Measurements from ENCODE around the gene PRR4. TPM values are rescaled to one million over a fixed set of nuclear protein-coding genes. Genes with fewer than 3 reads are reported as not detected.

Gene PRR4
- total RNA-seq, 1 experiment from 2014 or later, result 3.1 TPM

- CTCF ChIA-PET, result no interaction called here
- H3K36me3 Mint-ChIP-seq (ENCODE audit: insufficient read depth, unreplicated experiment), result no peaks in the 10 kb centered on the region
- intact Hi-C loops (cut with micrococcal nuclease; ENCODE audit: unreplicated experiment), result no loop called here
- H3K27ac Mint-ChIP-seq (ENCODE audit: unreplicated experiment), result no peak within 1 kb of the TSS
- BruUV-seq (replicated peaks), result no TSS peak
- H3K27me3 Mint-ChIP-seq (ENCODE audit: unreplicated experiment), result no peaks in the 10 kb centered on the region
- no peak within 1 kb of the TSS for H3K4me3 Mint-ChIP-seq (ENCODE audit: low read depth, unreplicated experiment)
- TF ChIP-seq, protein P1, sequence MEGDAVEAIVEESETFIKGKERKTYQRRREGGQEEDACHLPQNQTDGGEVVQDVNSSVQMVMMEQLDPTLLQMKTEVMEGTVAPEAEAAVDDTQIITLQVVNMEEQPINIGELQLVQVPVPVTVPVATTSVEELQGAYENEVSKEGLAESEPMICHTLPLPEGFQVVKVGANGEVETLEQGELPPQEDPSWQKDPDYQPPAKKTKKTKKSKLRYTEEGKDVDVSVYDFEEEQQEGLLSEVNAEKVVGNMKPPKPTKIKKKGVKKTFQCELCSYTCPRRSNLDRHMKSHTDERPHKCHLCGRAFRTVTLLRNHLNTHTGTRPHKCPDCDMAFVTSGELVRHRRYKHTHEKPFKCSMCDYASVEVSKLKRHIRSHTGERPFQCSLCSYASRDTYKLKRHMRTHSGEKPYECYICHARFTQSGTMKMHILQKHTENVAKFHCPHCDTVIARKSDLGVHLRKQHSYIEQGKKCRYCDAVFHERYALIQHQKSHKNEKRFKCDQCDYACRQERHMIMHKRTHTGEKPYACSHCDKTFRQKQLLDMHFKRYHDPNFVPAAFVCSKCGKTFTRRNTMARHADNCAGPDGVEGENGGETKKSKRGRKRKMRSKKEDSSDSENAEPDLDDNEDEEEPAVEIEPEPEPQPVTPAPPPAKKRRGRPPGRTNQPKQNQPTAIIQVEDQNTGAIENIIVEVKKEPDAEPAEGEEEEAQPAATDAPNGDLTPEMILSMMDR (IDR thresholded peaks at IDR 0.05; ENCODE audit: unreplicated experiment), result no peak
- H3K4me1 Mint-ChIP-seq (ENCODE audit: low read depth, unreplicated experiment), result no peaks in the 10 kb centered on the region
- no peak for DNase-seq
- H3K9me3 Mint-ChIP-seq (ENCODE audit: low read depth, unreplicated experiment), result no peaks in the 10 kb centered on the region
Observed at GRCh38 chr12:10826258-10826657, 23.0 kb downstream of the PRR4 start, which contains the start of gene TAS2R10. TSS of gene TAS2R10 (minus strand) at chr12:10826358. CDS start at chr12:10826269, 89 bp downstream.

- CTCF ChIA-PET, result no interaction called here
- H3K27ac Mint-ChIP-seq (ENCODE audit: unreplicated experiment), result no peak overlapping the region
- no peak overlapping the region for H3K4me3 Mint-ChIP-seq (ENCODE audit: low read depth, unreplicated experiment)
- TF ChIP-seq, protein P1 (IDR thresholded peaks at IDR 0.05; ENCODE audit: unreplicated experiment), result no peak
- intact Hi-C loops (cut with micrococcal nuclease; ENCODE audit: unreplicated experiment), result no loop called here
- H3K4me1 Mint-ChIP-seq (ENCODE audit: low read depth, unreplicated experiment), result no peaks in the 10 kb centered on the region
- H3K9me3 Mint-ChIP-seq (ENCODE audit: low read depth, unreplicated experiment), result no peaks in the 10 kb centered on the region
- BruUV-seq (replicated peaks), result no TSS peak
- DNase-seq, result no peak
- H3K36me3 Mint-ChIP-seq (ENCODE audit: insufficient read depth, unreplicated experiment), result no peaks in the 10 kb centered on the region
- no peaks in the 10 kb centered on the region for H3K27me3 Mint-ChIP-seq (ENCODE audit: unreplicated experiment)
Observed at GRCh38 chr12:10824957-10825356, 24.3 kb downstream of the PRR4 start.

- DNase-seq, result no peak
- BruUV-seq (replicated peaks), result no TSS peak
- intact Hi-C loops (cut with micrococcal nuclease; ENCODE audit: unreplicated experiment), result no loop called here
- H3K27ac Mint-ChIP-seq (ENCODE audit: unreplicated experiment), result no peak overlapping the region
- H3K27me3 Mint-ChIP-seq (ENCODE audit: unreplicated experiment), result no peaks in the 10 kb centered on the region
- TF ChIP-seq, protein P1 (IDR thresholded peaks at IDR 0.05; ENCODE audit: unreplicated experiment), result no peak
- CTCF ChIA-PET, result no interaction called here
- no peaks in the 10 kb centered on the region for H3K9me3 Mint-ChIP-seq (ENCODE audit: low read depth, unreplicated experiment)
- no peaks in the 10 kb centered on the region for H3K4me1 Mint-ChIP-seq (ENCODE audit: low read depth, unreplicated experiment)
- no peaks in the 10 kb centered on the region for H3K36me3 Mint-ChIP-seq (ENCODE audit: insufficient read depth, unreplicated experiment)
- H3K4me3 Mint-ChIP-seq (ENCODE audit: low read depth, unreplicated experiment), result no peak overlapping the region
Observed at GRCh38 chr12:10811883-10812536, 37.3 kb downstream of the PRR4 start.

DNA sequence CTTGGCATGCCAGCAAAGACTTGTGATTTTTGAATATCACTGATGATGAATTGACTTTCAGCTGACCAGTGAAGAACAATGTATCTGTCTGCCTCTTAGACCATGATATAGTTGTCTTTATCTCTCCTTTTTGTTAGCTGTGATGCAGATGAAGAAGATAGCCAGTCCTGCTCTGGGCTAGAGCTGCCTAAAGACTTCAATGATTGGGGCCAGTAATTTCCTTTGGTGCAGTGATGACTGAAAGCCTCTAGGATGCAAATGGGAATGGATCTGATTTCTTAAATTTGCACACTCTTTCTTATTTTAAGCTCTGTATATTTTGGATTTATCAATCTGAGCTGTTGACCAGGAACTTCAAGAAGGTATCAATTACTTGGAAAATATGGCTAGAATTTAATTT lies 39.2 kb downstream of the PRR4 start, which contains the start of gene TAS2R9:
TSS of gene TAS2R9 (minus strand) at position 101 of the 400 bp plus-strand sequence. CDS start at position 8, 93 bp downstream.
- Mint-ChIP-seq H3K27ac (ENCODE audit: unreplicated experiment) (no peak within 1 kb of the TSS), H3K27me3 (ENCODE audit: unreplicated experiment) (no peaks in the 10 kb centered on the region), H3K9me3 (ENCODE audit: low read depth, unreplicated experiment) (no peaks in the 10 kb centered on the region), H3K4me1 (ENCODE audit: low read depth, unreplicated experiment) (no peaks in the 10 kb centered on the region), H3K4me3 (ENCODE audit: low read depth, unreplicated experiment) (no peak within 1 kb of the TSS), H3K36me3 (ENCODE audit: insufficient read depth, unreplicated experiment) (no peaks in the 10 kb centered on the region)
- TF ChIP-seq, protein P1 (IDR thresholded peaks at IDR 0.05; ENCODE audit: unreplicated experiment), result no peak
- CTCF ChIA-PET, result no interaction called here
- intact Hi-C loops (cut with micrococcal nuclease; ENCODE audit: unreplicated experiment), result no loop called here
- BruUV-seq (replicated peaks), result no TSS peak
- no peak for DNase-seq

Measured in Calu3 (cell line).